AG20443 (cell line): ENCODE measurements around the gene PRKCA.
"Not testable (repeated sequence)": the region's sequence is repeated elsewhere in the genome, so short reads cannot be mapped to it uniquely, and the experiment has no call there.

Experiments used
- DNase-seq: peaks from one replicate; pipeline ENCODE4 v3.0.0; 2012; ENCODE audit warnings: low spot score, mixed read lengths

PRKCA gene

GRCh38 chr17:66715076-66715675 is 412.8 kb downstream of the PRKCA start:
- DNase-seq = no peak

DNA sequence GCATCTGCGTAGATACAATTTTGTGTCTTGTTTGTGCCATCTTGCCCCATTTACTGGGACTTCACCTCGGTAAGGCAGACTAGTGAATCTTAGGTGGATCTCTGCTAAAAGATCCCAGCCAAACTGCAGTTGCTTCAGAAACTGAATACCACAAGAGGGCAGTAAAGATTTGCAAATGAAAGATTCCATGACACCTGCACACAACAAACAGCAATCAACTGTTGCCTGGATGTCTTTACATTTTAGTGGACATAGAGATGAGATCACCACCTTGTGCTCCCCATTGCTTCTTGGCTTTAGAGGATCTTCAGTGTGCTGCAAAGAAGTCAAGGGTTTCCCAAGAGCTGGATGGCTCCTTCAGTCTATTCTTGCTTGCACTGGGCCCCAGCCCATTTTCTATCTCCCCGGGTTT is 413.3 kb downstream of the PRKCA start:
- DNase-seq = peak; percentile 76

DNA sequence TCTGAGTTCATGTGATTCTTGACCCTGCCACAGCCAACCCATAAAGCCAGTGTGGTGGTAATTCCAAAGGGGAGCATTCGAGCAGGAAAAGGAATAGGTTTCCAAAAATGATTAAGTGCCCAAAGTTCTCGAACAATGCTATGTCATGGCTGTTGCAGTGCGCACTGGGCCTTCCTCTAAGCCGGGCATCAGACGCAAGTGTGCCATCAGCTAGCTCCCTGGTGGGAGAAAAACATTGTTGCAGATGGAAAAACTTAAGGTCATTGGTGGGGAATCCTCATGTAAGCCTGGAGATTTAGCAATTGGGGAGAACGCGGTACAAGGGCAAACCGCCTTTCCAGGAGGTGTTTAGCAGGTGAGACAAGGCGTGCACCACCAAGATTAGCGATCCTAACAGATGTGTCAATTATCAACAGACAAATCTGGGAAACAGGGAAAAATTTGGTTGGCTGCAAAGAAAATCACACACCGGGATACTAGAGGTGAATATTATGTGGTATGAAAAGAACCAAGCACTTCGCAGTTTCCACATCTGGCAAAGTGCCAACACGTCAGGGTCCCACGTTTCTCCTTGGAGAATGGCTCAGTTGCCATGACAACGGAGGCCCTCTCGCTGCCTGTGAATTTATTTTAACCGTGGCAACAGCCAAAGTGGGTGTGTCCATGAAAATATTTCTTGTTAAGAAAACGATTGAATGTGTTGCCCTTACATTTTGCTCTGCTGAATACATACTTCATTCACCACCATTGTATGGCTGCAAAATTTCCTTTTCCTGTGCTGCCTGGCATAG is 414.0 kb downstream of the PRKCA start:
- DNase-seq = no peak

DNA sequence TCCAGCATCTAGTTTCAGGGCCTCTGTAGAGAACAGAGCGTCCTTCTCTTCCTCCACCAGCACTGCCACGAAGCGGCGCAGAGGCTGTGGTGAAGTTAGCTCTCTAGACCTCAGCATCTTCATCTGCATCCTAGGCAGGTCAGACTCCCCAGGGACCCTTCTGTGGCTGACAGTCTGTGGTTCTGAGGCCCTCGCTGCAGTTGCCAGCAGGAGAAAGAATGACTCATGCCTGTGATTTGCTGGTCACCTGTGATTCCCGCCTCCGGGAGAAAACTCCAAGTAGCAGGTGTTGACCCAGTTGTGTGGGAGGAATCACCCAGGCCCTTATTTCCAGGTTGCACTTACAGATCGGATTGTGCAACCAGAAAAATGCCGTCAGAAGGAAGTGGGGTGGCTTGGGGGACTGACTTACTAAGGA is 415.2 kb downstream of the PRKCA start:
- DNase-seq = no peak

DNA sequence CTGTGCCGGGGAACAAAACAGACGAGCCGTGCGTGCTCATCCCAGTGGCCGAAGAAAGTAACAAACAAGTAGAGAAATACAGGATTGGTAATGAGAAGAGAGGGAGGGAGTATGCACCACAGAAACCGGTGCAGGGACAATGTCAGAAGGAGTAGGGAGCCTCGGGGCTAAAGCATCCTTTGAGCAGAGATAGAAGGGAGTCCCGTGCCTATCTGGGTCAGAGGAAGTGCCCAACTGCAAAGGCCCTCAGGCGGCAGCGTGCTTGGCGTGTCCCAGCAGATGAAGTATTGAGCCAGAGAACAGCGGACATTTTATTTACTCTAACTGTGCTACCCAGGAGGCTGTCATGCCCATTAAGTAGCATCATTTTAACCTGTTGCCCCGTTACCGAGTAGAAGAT is 417.6 kb downstream of the PRKCA start:
- no peak for DNase-seq

GRCh38 chr17:66720567-66720966 is 418.2 kb downstream of the PRKCA start:
- DNase-seq = no peak

- DNase-seq = no peak
These were observed 419.9 kb downstream of the PRKCA start for GRCh38 chr17:66722341-66722740.

- peak; percentile 48 for DNase-seq
These were observed 422.3 kb downstream of the PRKCA start for GRCh38 chr17:66724581-66725341.

DNA sequence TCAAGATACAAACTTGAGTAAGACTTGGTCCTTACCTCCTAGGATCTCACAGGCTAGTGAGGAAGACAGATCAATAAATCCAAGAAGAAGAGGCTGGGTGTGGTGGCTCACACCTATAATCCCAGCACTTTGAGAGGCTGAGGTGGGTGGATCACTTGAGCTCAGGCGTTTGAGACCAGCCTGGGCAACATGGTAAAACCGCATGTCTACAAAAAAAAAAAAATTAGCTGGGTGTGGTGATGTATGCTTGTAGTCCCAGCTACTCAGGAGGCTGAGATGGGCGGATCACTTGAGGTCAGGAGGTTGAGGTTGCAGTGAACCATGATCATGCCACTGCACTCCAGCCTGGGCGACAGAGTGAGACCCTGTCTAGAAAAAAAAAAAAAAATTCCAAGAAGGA is 423.0 kb downstream of the PRKCA start:
- not testable (repeated sequence) for DNase-seq

DNA sequence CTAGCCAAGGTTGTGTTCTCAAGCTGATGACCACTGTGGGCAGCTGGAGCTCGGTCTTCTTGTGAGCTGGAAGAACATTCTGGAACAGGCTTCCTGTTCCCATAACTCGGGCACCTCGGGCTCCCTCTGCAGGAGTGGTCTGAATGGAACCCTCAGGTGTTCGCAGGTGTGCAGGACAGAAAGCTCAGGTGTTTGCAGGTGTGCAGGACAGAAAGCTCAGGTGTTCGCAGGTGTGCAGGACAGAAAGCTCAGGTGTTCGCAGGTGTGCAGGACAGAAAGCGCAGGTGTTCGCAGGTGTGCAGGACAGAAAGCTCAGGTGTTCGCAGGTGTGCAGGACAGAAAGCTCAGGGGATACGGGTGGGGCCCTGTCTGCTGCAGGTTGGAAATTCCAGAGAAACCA is 423.5 kb downstream of the PRKCA start:
- no peak for DNase-seq

DNA sequence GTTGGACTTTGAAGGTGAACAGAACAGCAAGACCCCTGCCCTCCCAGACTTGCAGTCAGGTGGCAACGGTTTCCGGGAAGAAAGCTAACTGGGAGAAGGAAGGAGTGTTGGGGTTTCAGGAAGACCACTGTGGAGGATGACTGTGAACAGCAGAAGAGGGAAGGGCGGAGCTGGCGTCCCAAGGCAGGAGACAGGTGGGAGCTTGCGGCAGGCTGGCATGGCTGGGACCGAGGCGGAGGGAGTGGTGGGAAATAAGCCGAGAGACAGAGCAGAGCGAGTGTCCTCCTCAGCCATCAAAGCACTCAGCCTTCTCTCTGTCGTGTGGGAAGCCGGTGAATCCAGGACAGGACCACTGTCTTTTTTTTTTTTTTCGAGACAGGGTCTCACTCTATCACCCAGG is 424.0 kb downstream of the PRKCA start:
- DNase-seq = no peak

DNA sequence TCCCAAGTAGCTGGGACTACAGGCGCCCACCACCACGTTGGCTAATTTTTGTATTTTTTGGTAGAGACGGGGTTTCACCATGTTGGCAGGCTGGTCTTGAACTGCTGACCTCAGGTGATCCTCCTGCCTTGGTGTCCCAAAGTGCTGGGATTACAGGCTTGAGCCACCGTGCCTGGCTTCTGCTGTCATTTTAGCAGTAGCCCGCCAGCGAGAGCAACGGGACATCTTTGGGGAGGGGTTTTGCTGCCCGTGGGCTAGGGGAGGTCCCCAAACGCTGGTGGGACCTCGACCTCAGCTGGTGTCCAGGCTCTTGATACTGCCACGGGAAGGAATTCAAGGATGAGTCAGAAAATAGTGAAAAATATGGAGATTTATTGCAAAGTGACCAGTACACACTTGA is 424.4 kb downstream of the PRKCA start:
- DNase-seq = no peak

GRCh38 chr17:66727634-66728570 is 425.5 kb downstream of the PRKCA start:
- peak; percentile 80 for DNase-seq

DNA sequence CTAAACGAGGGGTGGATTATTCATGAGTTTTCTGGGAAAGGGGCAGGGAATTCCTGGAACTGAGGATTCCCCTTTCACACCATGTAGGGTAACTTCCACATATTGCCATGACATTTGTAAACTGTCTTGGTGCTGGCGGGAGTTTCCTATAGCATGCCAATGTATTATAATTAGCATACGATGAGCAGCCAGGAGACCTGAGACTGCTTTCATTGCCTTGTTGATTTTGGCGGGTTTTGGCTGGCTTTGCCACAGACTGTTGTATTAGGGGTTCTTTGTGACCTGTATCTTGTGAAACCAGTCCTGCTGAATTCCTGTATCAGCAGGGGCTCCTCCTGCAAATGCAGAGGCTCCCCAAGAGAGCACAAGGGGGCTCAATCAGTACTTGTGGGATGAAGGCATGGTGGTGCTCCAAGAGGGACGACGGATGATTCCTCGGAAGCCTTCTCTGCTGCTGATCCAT is 428.1 kb downstream of the PRKCA start:
- no peak for DNase-seq

- DNase-seq = no peak
These were observed 431.3 kb downstream of the PRKCA start for GRCh38 chr17:66733759-66734158.

DNA sequence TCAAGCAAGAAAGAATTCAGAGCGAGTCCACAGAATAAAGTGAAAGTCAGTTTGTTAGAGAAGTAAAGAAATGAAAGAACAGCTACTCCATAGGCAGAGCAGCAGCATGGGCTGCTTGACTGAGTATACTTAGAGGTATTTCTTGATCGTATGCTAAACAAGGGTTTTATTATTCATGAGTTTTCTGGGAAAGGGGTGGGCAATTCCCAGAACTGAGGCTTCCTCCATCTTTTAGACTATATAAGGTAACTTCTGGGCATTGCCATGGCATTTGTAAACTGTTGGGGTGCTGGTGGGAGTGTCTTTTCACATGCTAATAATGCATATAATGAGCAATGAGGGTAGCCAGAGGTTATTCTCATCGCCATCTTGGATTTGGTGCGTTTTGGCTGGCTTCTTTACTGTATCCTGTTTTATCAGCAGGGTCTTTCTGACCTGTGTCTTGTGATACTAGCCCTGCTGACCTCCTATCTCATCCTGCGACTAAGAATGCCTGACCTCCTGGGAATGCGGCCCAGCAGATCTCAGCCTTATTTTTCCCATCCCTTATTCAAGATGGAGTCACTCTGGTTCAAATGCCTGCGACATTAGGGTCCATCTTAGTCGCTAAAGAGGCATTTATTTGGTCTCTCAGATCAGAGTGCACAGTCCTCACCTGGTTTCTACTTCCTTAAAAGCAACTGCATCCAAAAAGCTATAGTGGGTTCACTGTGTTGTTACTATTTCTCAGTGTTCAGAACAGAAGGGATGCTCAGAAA is 432.0 kb downstream of the PRKCA start:
- no peak for DNase-seq

DNA sequence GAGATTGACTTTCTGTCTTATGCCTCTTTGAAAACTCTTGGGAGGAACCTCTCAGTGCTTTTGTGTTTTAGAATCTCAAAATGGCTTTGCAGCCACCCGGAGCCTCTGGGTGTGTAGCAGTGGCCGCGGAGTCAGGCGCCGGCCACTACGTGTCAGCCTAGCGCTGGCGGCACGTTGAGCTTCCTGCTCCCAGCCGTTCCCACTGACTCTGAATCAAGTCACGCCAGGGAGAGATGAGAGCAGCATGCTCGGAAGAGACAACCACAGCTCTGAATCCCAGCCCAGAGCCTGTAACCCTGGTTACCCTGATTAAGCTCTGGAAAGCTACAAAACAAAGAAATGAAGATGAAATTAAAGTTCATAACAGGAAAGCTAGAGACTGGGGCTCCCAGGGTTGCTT is 435.1 kb downstream of the PRKCA start:
- peak; percentile 88 for DNase-seq

DNA sequence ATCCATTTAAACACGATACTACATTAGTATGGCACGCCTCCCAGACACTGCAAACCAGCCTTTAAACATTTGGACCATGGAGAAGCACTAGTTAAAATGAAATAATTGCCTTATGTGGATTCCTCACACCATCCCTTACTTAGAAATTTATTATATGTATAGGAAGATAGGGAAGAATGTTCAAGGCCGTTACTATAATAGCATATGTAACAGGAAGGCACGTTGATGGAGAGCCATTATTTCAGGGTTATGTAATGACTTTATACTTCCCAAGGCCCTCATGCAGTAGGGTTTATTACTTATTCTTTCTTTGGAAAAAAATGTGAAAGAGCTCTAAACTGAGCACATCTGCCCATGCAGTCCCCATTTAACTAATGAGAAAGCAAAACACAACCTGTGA is 435.9 kb downstream of the PRKCA start:
- no peak for DNase-seq

- no peak for DNase-seq
These were observed 437.1 kb downstream of the PRKCA start for GRCh38 chr17:66739553-66739952.

DNA sequence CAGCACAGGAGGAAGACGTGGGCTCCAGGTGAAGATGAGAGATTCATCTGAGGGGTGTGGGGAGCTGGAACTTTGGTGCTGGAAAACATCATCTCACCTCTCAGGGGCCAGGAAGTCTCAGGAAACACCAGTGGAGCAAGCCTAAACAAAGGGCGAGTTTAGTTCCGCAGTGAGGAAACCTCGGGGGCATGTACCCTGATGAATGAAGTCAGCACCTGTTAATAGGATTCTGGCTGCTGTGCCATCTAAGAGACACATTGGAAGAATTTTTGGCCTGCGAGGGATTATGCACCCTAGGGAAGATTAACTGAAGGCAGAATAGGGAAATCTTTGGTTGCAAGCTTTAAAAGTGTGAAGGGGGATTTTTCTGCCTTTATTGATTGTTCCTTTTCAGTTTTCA is 437.8 kb downstream of the PRKCA start:
- DNase-seq = no peak

DNA sequence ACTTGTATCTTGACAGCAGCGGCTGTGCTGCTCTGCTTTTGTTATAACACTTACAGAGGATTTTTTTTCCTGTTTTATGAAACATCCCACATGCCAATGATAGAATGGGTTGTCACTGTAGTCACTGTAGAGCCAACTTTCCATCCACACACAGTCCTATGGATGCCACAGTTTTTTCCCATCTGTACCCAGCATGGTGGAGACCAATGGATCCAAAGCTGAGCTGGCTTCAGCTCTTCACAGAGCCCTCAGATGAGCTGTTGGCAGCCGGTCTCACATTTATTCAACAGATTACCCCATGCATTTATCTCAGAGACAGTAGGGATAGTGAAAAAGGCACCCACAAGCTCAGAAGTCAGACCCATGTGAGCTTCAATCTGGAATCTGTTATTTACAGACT is 441.1 kb downstream of the PRKCA start:
- no peak for DNase-seq
